NCI-H2081 (cell line): Measurements from ENCODE around the gene PPP1CA.
A peak's percentile ranks its signal among the peaks of the same experiment; 100 is the strongest.

Experiments used
- DNase-seq, 2 experiments: peaks; one replicate each; lab custom pipeline; 2025; lab: John Stamatoyannopoulos, UW

Gene PPP1CA

GRCh38 chr11:67401495-67402191 lies at the start of gene PPP1CA:
PPP1CA (minus strand) TSS chr11:67401858; CDS start chr11:67401782, 76 bp downstream.
- DNase-seq, result peak; percentile 78 to 88

- DNase-seq, result no peak
Observed at GRCh38 chr11:67450796-67451657, 49.4 kb upstream of the PPP1CA start.

- DNase-seq, result no peak
Observed at GRCh38 chr11:67449116-67449844, 47.6 kb upstream of the PPP1CA start.

GRCh38 chr11:67448220-67448609 lies 46.6 kb upstream of the PPP1CA start:
- DNase-seq, result no peak

- DNase-seq, result no peak
Observed at GRCh38 chr11:67445515-67445914, 43.9 kb upstream of the PPP1CA start.

GRCh38 chr11:67442504-67443404 lies 41.1 kb upstream of the PPP1CA start:
- no peak for DNase-seq

- DNase-seq, result peak in 1 of 2 experiments; percentile 5
Observed at GRCh38 chr11:67441731-67442351, 40.2 kb upstream of the PPP1CA start.

- DNase-seq, result no peak
Observed at GRCh38 chr11:67441098-67441563, 39.5 kb upstream of the PPP1CA start.

- DNase-seq, result no peak
Observed at GRCh38 chr11:67440229-67441097, 38.8 kb upstream of the PPP1CA start.

GRCh38 chr11:67439321-67440228 lies 37.9 kb upstream of the PPP1CA start:
- DNase-seq, result no peak

GRCh38 chr11:67438158-67438902 lies 36.7 kb upstream of the PPP1CA start:
- no peak for DNase-seq

- DNase-seq, result no peak
Observed at GRCh38 chr11:67437809-67438157, 36.1 kb upstream of the PPP1CA start.

- no peak for DNase-seq
Observed at GRCh38 chr11:67437082-67437808, 35.6 kb upstream of the PPP1CA start, which contains the start of gene PTPRCAP. PTPRCAP (minus strand) TSS chr11:67437682; CDS start chr11:67437619, 63 bp downstream.

- DNase-seq, result no peak
Observed at GRCh38 chr11:67436459-67437081, 34.9 kb upstream of the PPP1CA start.

- no peak for DNase-seq
Observed at GRCh38 chr11:67435727-67436458, 34.2 kb upstream of the PPP1CA start.

GRCh38 chr11:67435031-67435726 lies 33.5 kb upstream of the PPP1CA start:
- DNase-seq, result no peak
